Fibroblast of skin of abdomen (primary cell): ENCODE measurements around the gene ITGBL1. TPM values are rescaled to one million over a fixed set of nuclear protein-coding genes. Genes with fewer than 3 reads are reported as not detected.

ENCODE experiments used
- DNase-seq: peaks from one replicate; pipeline ENCODE4 v3.0.0-alpha.2; 2013
- polyA plus RNA-seq, 2 experiments: library from polyadenylated mRNA; unstranded; fragments of 120-200 nt; gene quantifications; one replicate each; pipeline ENCODE4 v1.2.1, GENCODE V29; 2013; ENCODE audit not compliant: insufficient read length in 2 of 2

Gene ITGBL1
- 72.1 TPM for polyA plus RNA-seq (2013, experiment 1 of 2; ENCODE audit: insufficient read length)
- 67.8 TPM for polyA plus RNA-seq (2013, experiment 2 of 2; ENCODE audit: insufficient read length)

- DNase-seq = peak; percentile 47
Observed at GRCh38 chr13:101452519-101453485, at the start of gene ITGBL1. ITGBL1 (plus strand) TSS chr13:101452675; CDS start chr13:101452834, 159 bp downstream.

GRCh38 chr13:101406791-101407190 is 45.7 kb upstream of the ITGBL1 start:
- DNase-seq = no peak

GRCh38 chr13:101408154-101408553 is 44.3 kb upstream of the ITGBL1 start:
- DNase-seq = no peak

- DNase-seq = no peak
Observed at GRCh38 chr13:101408992-101409656, 43.4 kb upstream of the ITGBL1 start.

GRCh38 chr13:101412076-101412475 is 40.4 kb upstream of the ITGBL1 start:
- no peak for DNase-seq

- no peak for DNase-seq
Observed at GRCh38 chr13:101415358-101416174, 36.9 kb upstream of the ITGBL1 start.

GRCh38 chr13:101416181-101417042 is 36.1 kb upstream of the ITGBL1 start, which contains the start of gene NALCN:
NALCN (minus strand) TSS chr13:101416508; CDS start chr13:101399126, 17,382 bp downstream.
- no peak for DNase-seq

- peak; percentile 35 for DNase-seq
Observed at GRCh38 chr13:101417043-101417406, 35.5 kb upstream of the ITGBL1 start.

GRCh38 chr13:101417501-101417900 is 35.0 kb upstream of the ITGBL1 start:
- no peak for DNase-seq

GRCh38 chr13:101423872-101424271 is 28.6 kb upstream of the ITGBL1 start:
- DNase-seq = no peak

- no peak for DNase-seq
Observed at GRCh38 chr13:101424381-101425155, 27.9 kb upstream of the ITGBL1 start.

GRCh38 chr13:101425156-101425471 is 27.4 kb upstream of the ITGBL1 start:
- no peak for DNase-seq

GRCh38 chr13:101425623-101426022 is 26.9 kb upstream of the ITGBL1 start:
- DNase-seq = no peak

GRCh38 chr13:101429733-101430132 is 22.7 kb upstream of the ITGBL1 start:
- DNase-seq = no peak

- no peak for DNase-seq
Observed at GRCh38 chr13:101433895-101434294, 18.6 kb upstream of the ITGBL1 start.

GRCh38 chr13:101434486-101434885 is 18.0 kb upstream of the ITGBL1 start:
- no peak for DNase-seq

- DNase-seq = peak; percentile 31
Observed at GRCh38 chr13:101447852-101448251, 4.6 kb upstream of the ITGBL1 start.

- DNase-seq = peak; percentile 91
Observed at GRCh38 chr13:101449790-101450748, 2.4 kb upstream of the ITGBL1 start.

- DNase-seq = no peak
Observed at GRCh38 chr13:101450749-101451130, 1.7 kb upstream of the ITGBL1 start.

GRCh38 chr13:101451641-101452040 is 834 bp upstream of the ITGBL1 start:
- DNase-seq = no peak
